HCT116 (cell line): ENCODE data around the gene RMI1. TPM values are rescaled to one million over a fixed set of nuclear protein-coding genes. Genes with fewer than 3 reads are reported as not detected.

ENCODE experiments used
- ATAC-seq: fragments of 200-7000 bp; cut with Tn5 transposase; 2 replicates; pipeline ENCODE4 v1.9.1; 2020; ENCODE audit warnings: mild to moderate bottlenecking, moderate library complexity
- BruUV-seq: library from RNA; stranded (reverse); fragments of 400-500 nt; replicated peaks from 2 replicates; lab custom pipeline; 2021; lab: Mats Ljungman, UMichigan
- CTCF ChIA-PET: fragments of 300-600 bp; sonication (Branson Sonifier 250); formaldehyde crosslinking; loops from one replicate; lab custom pipeline; 2021; ENCODE audit warnings: antibody characterized with exemption; lab: Charles Lee
- POLR2A ChIA-PET: fragments of 300-600, 350-600 bp; sonication (Branson Sonifier 250); formaldehyde crosslinking; loops from one replicate; lab custom pipeline; 2021; ENCODE audit warnings: antibody characterized with exemption; lab: Charles Lee
- RAD21 ChIA-PET, 2 experiments: fragments of 300-600 bp; sonication (Branson Sonifier 250); formaldehyde crosslinking; loops; one replicate each; lab custom pipeline; 2023; ENCODE audit warnings: low total read pairs in 2 of 2; ENCODE audit not compliant: uncharacterized antibody in 2 of 2, unreplicated experiment in 2 of 2, low non-redundant PET in 1 of 2; lab: Charles Lee
- DNase-seq: peaks from one replicate; pipeline ENCODE4 v3.0.0-alpha.2; 2010; ENCODE audit warnings: low read depth, low spot score
- H2AFZ ChIP-seq: fragments of 200-600 bp; shearing (Covaris generic), sonication (generic); 2 replicates; pipeline ENCODE4 v1.6.1; 2017; ENCODE audit warnings: low read depth, mixed run types, mixed read lengths, antibody characterized with exemption, low read length; ENCODE audit not compliant: poor library complexity, severe bottlenecking
- H3K27ac ChIP-seq: 2 replicates; pipeline ENCODE4 v1.5.1; 2012; ENCODE audit warnings: low read depth, low read length
- H3K27me3 ChIP-seq: fragments of 200-600 bp; sonication (generic); 2 replicates; pipeline ENCODE4 v1.6.1; 2016; ENCODE audit warnings: mixed run types, low read length, mixed read lengths; ENCODE audit not compliant: insufficient read depth
- H3K36me3 ChIP-seq, 2 experiments: fragments of 200-500 bp in 1 of 2; fragments of 200-600 bp in 1 of 2; sonication (Bioruptor generic) in 1 of 2; sonication (generic) in 1 of 2; 2 replicates each; pipeline versions ENCODE4 v1.5.1 to v1.6.1; 2014 to 2016; ENCODE audit warnings: low read length in 2 of 2, inconsistent platforms in 1 of 2, mixed read lengths in 1 of 2, mixed run types in 1 of 2; ENCODE audit not compliant: insufficient read depth in 2 of 2, control insufficient read depth in 1 of 2
- H3K4me1 ChIP-seq, 2 experiments: fragments of 200-600 bp in 1 of 2; sonication (generic) in 1 of 2; 2 replicates each; pipeline versions ENCODE4 v1.5.1 to v1.6.1; 2012 to 2017; ENCODE audit warnings: low read length in 2 of 2, inconsistent platforms in 1 of 2, mild to moderate bottlenecking in 1 of 2, mixed read lengths in 1 of 2, mixed run types in 1 of 2, moderate library complexity in 1 of 2; ENCODE audit not compliant: insufficient read depth in 2 of 2, control insufficient read depth in 1 of 2
- H3K4me2 ChIP-seq: fragments of 200-600 bp; sonication (generic); 2 replicates; pipeline ENCODE4 v1.6.1; 2017; ENCODE audit warnings: mixed run types, low read length, mixed read lengths
- H3K4me3 ChIP-seq, 2 experiments: fragments of 200-600 bp in 1 of 2; sonication (generic) in 1 of 2; replicated peaks in 1 of 2; 2 replicates each; pipeline ENCODE4 v1.5.1; 2011 to 2016; ENCODE audit warnings: low read length in 2 of 2, control low read depth in 1 of 2, low read depth in 1 of 2, mild to moderate bottlenecking in 1 of 2, mixed read lengths in 1 of 2, mixed run types in 1 of 2
- H3K79me2 ChIP-seq: fragments of 200-600 bp; sonication (generic); 2 replicates; pipeline ENCODE4 v1.6.1; 2017; ENCODE audit warnings: mild to moderate bottlenecking, mixed run types, low read length, moderate library complexity, mixed read lengths; ENCODE audit not compliant: insufficient read depth
- H3K9ac ChIP-seq: fragments of 200-600 bp; sonication (generic); 2 replicates; pipeline ENCODE4 v1.6.1; 2016; ENCODE audit warnings: low read length, mixed read lengths
- H3K9me2 ChIP-seq: fragments of 200-600 bp; sonication (generic), shearing (Covaris generic); 2 replicates; pipeline ENCODE4 v1.6.1; 2017; ENCODE audit warnings: mixed run types, mild to moderate bottlenecking, moderate library complexity; ENCODE audit not compliant: insufficient read depth
- H3K9me3 ChIP-seq, 2 experiments: fragments of 200-500 bp in 1 of 2; fragments of 200-600 bp in 1 of 2; sonication (Bioruptor generic) in 1 of 2; sonication (generic) in 1 of 2; 2 replicates each; pipeline ENCODE4 v1.6.1; 2014 to 2017; ENCODE audit warnings: low read length in 2 of 2, mixed read lengths in 2 of 2, inconsistent platforms in 1 of 2, low read depth in 1 of 2, mild to moderate bottlenecking in 1 of 2, mixed run types in 1 of 2, moderate library complexity in 1 of 2; ENCODE audit not compliant: control insufficient read depth in 1 of 2, insufficient read depth in 1 of 2
- H4K20me1 ChIP-seq: fragments of 200-600 bp; sonication (generic), shearing (Covaris generic); 2 replicates; pipeline ENCODE4 v1.6.1; 2017; ENCODE audit warnings: mixed run types, mild to moderate bottlenecking, moderate library complexity; ENCODE audit not compliant: insufficient read depth
- CBX3 ChIP-seq: IDR thresholded peaks from 2 replicates; pipeline ENCODE4 v1.6.1; 2012; ENCODE audit warnings: low read depth
- CEBPB ChIP-seq: IDR thresholded peaks from 2 replicates; pipeline ENCODE4 v1.6.1; 2012; ENCODE audit warnings: low read depth
- CTCF ChIP-seq, 3 experiments: fragments of 200-600 bp in 1 of 3; sonication (generic) in 1 of 3; IDR thresholded peaks in 2 of 3; conservative IDR thresholded peaks in 1 of 3; 2 replicates each; pipeline ENCODE4 v1.5.1; 2012 to 2017; ENCODE audit warnings: low read depth in 2 of 3, low read length in 2 of 3, antibody characterized with exemption in 1 of 3, borderline replicate concordance in 1 of 3, control low read depth in 1 of 3, mild to moderate bottlenecking in 1 of 3, mixed read lengths in 1 of 3, mixed run types in 1 of 3, moderate library complexity in 1 of 3; ENCODE audit not compliant: insufficient read depth in 1 of 3
- EGR1 ChIP-seq: IDR thresholded peaks from 2 replicates; pipeline ENCODE4 v1.6.1; 2012; ENCODE audit warnings: low read depth
- ELF1 ChIP-seq: IDR thresholded peaks from 2 replicates; pipeline ENCODE4 v1.6.1; 2012; ENCODE audit warnings: low read depth, borderline replicate concordance
- EZH2 ChIP-seq: fragments of 200-600 bp; sonication (generic); IDR thresholded peaks from 2 replicates; pipeline ENCODE4 v1.6.1; 2017; ENCODE audit warnings: antibody characterized with exemption, mixed run types
- EZH2phosphoT487 ChIP-seq: fragments of 200-600 bp; IDR thresholded peaks from 2 replicates; pipeline ENCODE4 v1.6.1; 2018; ENCODE audit warnings: antibody characterized with exemption, borderline replicate concordance
- FOSL1 ChIP-seq: IDR thresholded peaks from 2 replicates; pipeline ENCODE4 v1.6.1; 2012; ENCODE audit warnings: low read depth
- JUND ChIP-seq: IDR thresholded peaks from 2 replicates; pipeline ENCODE4 v1.6.1; 2012
- RAD21 ChIP-seq: IDR thresholded peaks from 2 replicates; pipeline ENCODE4 v1.6.1; 2012; ENCODE audit warnings: low read depth, mild to moderate bottlenecking
- REST ChIP-seq: IDR thresholded peaks from 2 replicates; pipeline ENCODE4 v1.6.1; 2012; ENCODE audit warnings: low read depth
- SIN3A ChIP-seq: IDR thresholded peaks from 2 replicates; pipeline ENCODE4 v1.6.1; 2012; ENCODE audit warnings: low read depth
- SP1 ChIP-seq: IDR thresholded peaks from 2 replicates; pipeline ENCODE4 v1.6.1; 2012; ENCODE audit warnings: low read depth
- TCF7L2 ChIP-seq: IDR thresholded peaks from 2 replicates; pipeline ENCODE4 v1.7.0; 2011; ENCODE audit warnings: borderline replicate concordance, inconsistent platforms; ENCODE audit not compliant: insufficient read depth, insufficient read length; ENCODE audit errors: extremely low read depth
- YY1 ChIP-seq: IDR thresholded peaks from 2 replicates; pipeline ENCODE4 v1.6.1; 2011; ENCODE audit warnings: low read length, low read depth, moderate library complexity, mild to moderate bottlenecking; ENCODE audit not compliant: insufficient replicate concordance; ENCODE audit errors: extremely low read depth
- ZNF274 ChIP-seq: fragments of 200-500 bp; sonication (Bioruptor generic); IDR thresholded peaks from 2 replicates; pipeline ENCODE4 v1.6.1; 2014; ENCODE audit warnings: mild to moderate bottlenecking, low read depth, low read length, inconsistent platforms
- intact Hi-C: fragments of 100-400 bp; cut with micrococcal nuclease; formaldehyde crosslinking; loops from 2 replicates; pipeline ENCODE4 v1.10.0; 2022
- total RNA-seq: library from RNA; stranded (reverse); gene quantifications from one replicate; pipeline ENCODE4 v1.2.1, GENCODE V29; 2021; ENCODE audit not compliant: unreplicated experiment
- TF ChIP-seq, protein P1 (sequence below): IDR thresholded peaks from 2 replicates; pipeline ENCODE4 v1.6.1; 2012
- TF ChIP-seq, protein P2 (sequence below): IDR thresholded peaks from 2 replicates; pipeline ENCODE4 v1.6.1; 2012

Gene RMI1
- total RNA-seq, 1 experiment from 2014 or later, result 26.8 TPM

DNA sequence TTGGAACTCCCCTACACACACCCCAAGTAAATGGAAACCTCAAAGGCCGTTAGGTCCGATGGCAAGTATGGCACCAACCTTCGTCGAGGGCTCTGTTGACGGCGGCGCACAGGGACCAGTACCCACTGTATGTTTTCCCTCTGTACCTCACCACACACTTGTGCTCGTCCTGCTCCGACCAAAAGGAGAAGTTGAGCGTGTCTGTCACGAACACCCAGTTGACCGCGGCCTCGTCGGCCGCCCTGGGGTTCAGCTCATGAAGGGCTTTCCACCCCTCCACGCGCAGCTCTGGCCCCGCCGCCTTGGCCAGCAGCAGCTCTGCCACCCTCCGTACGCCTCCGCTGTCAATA is 24.5 kb upstream of the RMI1 start:
- POLR2A ChIA-PET, result no interaction called here
- CTCF ChIA-PET, result no interaction called here

More for the DNA sequence above, 24.5 kb upstream of the RMI1 start:
- no peaks in the 10 kb centered on the region for H3K79me2 ChIP-seq
- ATAC-seq, result no peak
- H3K27ac ChIP-seq, result no peak overlapping the region
- no peaks in the 10 kb centered on the region for H3K27me3 ChIP-seq
- H3K4me1 ChIP-seq, result no peaks in the 10 kb centered on the region
- no peak overlapping the region for H3K9ac ChIP-seq
- intact Hi-C loops, result no loop called here
- no peaks in the 10 kb centered on the region for H3K9me3 ChIP-seq
- H3K4me2 ChIP-seq, result no peak overlapping the region
- TF ChIP-seq, protein P1, sequence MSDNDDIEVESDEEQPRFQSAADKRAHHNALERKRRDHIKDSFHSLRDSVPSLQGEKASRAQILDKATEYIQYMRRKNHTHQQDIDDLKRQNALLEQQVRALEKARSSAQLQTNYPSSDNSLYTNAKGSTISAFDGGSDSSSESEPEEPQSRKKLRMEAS, result no peak
- TF ChIP-seq EGR1 (no peak), FOSL1 (no peak), EZH2 (no peak), CTCF (IDR thresholded peaks at IDR 0.05 in 2 of 3, conservative IDR thresholded peaks at IDR 0.05 in 1 of 3; ENCODE audit: borderline replicate concordance in 1 of 3, insufficient read depth in 1 of 3, low read depth in 2 of 3, low read length in 2 of 3) (no peak), SP1 (no peak), CEBPB (no peak), ZNF274 (no peak), CBX3 (no peak), REST (no peak), YY1 (no peak), JUND (no peak), SIN3A (no peak), EZH2phosphoT487 (no peak), TCF7L2 (no peak), RAD21 (no peak), ELF1 (no peak)
- TF ChIP-seq, protein P2, sequence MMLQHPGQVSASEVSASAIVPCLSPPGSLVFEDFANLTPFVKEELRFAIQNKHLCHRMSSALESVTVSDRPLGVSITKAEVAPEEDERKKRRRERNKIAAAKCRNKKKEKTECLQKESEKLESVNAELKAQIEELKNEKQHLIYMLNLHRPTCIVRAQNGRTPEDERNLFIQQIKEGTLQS, result no peak
- DNase-seq, result no peak
- H3K4me3 ChIP-seq, result no peak overlapping the region
- no peaks in the 10 kb centered on the region for H3K36me3 ChIP-seq
- H3K9me2 ChIP-seq, result no peaks in the 10 kb centered on the region
- RAD21 ChIA-PET, result no interaction called here
- BruUV-seq, result no TSS peak
- H4K20me1 ChIP-seq, result no peaks in the 10 kb centered on the region
- no peak overlapping the region for H2AFZ ChIP-seq
